ENCODE results near the gene SPTLC3. TPM values are rescaled to one million over a fixed set of nuclear protein-coding genes. Genes with fewer than 3 reads are reported as not detected.

SPTLC3 gene
- total RNA-seq, 2 experiments from 2014 or later, result 1.1 to 1.3 TPM

- no peak overlapping the region for H3K27ac Mint-ChIP-seq
- H3K4me1 Mint-ChIP-seq, result no peaks in the 10 kb centered on the region
- DNase-seq (no peak), ATAC-seq (no peak)
- H3K4me3 Mint-ChIP-seq, result no peak overlapping the region
- intact Hi-C loops (cut with DNase I, micrococcal nuclease), result no loop called here
- CTCF ChIA-PET, result interaction anchor here (1.2 kb wide), 1 partner anchor 10 kb away, joined by 3 read pairs; no protein-coding TSS in a partner anchor
- POLR2A ChIA-PET, result no interaction called here
- H3K36me3 Mint-ChIP-seq (ENCODE audit: low read depth), result no peaks in the 10 kb centered on the region
- no peaks in the 10 kb centered on the region for H3K9me3 Mint-ChIP-seq (ENCODE audit: low read depth)
- no peaks in the 10 kb centered on the region for H3K27me3 Mint-ChIP-seq
Measured at GRCh38 chr20:13147071-13147963, 138.5 kb downstream of the SPTLC3 start.

DNA sequence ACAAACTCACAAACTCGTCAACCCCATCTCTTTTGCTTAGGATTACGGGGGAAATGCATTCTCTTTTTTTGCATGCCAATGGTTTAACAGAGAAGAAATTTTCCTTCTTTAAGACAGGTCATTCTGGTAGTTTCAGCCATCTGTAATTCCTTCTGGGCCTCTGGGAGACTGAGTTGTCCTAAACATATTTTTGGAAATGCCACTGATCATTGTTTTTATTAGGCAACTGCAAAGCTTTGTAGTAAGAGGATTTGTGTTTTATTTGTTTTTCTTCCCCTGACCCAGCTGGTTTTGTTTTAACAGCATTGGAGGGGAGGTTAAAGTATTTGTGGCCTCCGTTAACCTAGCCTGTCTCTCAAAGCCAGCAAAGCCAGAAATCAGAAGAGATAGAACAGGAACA, 139.2 kb downstream of the SPTLC3 start:
- Mint-ChIP-seq H3K4me1 (no peaks in the 10 kb centered on the region), H3K9me3 (ENCODE audit: low read depth) (no peaks in the 10 kb centered on the region), H3K4me3 (no peak overlapping the region), H3K36me3 (ENCODE audit: low read depth) (no peaks in the 10 kb centered on the region), H3K27ac (no peak overlapping the region), H3K27me3 (no peaks in the 10 kb centered on the region)
- ChIA-PET POLR2A (no interaction called here), CTCF (no interaction called here)
- DNase-seq, result no peak
- ATAC-seq, result no peak
- intact Hi-C loops (cut with DNase I, micrococcal nuclease), result no loop called here

DNA sequence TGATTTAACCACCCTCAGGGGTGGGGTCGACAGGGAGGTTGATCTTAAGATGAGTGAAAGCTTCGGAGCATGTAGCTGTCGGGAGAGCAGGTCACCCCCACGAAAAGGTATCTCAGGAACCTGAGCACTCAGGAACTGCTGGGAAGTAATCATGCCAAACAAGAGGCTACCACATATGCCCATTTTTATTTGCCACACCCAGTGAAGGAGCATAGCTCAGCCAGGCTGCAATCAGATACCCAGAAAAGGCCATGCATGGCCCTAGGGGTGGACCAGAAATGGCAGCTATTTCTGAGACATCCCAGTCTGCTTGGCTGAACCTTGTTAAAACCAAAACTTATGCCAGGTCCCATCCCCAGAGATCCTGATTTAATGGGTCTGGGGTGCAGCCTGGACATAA, 139.6 kb downstream of the SPTLC3 start:
- Mint-ChIP-seq H3K4me1 (no peaks in the 10 kb centered on the region), H3K9me3 (ENCODE audit: low read depth) (no peaks in the 10 kb centered on the region), H3K4me3 (no peak overlapping the region), H3K27ac (no peak overlapping the region), H3K36me3 (ENCODE audit: low read depth) (no peaks in the 10 kb centered on the region), H3K27me3 (no peaks in the 10 kb centered on the region)
- DNase-seq, result no peak
- intact Hi-C loops (cut with DNase I, micrococcal nuclease), result no loop called here
- ATAC-seq, result no peak
- CTCF ChIA-PET, result no interaction called here
- POLR2A ChIA-PET, result no interaction called here

GRCh38 chr20:13148961-13149360, 140.2 kb downstream of the SPTLC3 start:
- CTCF ChIA-PET, result no interaction called here

DNA sequence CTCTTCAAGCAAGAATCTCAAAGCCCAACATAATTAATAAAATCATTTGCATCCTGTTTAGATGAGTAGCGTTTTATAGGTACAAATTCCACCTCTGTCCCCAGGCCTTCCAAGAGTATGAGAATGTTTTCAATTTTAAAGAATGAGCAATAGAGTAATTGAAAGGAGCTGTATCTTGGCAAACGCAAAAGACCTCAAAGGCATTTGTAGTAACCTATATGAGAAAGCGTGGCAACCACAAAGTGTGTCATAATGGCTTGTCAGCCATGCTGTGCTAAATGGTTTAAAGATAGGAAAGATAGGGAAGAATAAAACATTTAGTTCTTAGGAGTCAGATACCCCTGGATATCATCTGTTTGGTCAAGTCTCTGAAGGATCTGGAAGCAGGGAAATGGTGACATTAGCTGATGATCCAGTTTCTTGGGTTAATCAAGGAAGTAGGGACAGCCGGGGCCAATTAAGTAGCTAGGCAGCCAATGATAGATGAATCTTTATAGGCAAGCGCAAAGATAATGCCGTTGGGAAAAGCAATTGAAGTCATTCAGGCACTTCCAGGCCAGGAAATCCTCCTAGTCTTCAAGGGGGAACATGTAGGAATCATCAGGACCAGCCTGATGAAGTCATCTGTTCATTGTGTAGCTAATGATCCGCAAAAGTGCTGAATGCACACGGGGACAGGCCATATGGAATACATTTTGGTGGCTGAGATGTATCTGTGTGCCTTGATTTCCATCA, 140.8 kb downstream of the SPTLC3 start:
- ChIA-PET CTCF (no interaction called here), POLR2A (no interaction called here)
- Mint-ChIP-seq H3K36me3 (ENCODE audit: low read depth) (no peaks in the 10 kb centered on the region), H3K4me3 (no peak overlapping the region), H3K27ac (no peak overlapping the region), H3K27me3 (no peaks in the 10 kb centered on the region), H3K4me1 (no peaks in the 10 kb centered on the region), H3K9me3 (ENCODE audit: low read depth) (no peaks in the 10 kb centered on the region)
- DNase-seq, result no peak
- intact Hi-C loops (cut with DNase I, micrococcal nuclease), result loop anchor here in 1 of 2 experiments (10.0 kb wide), 1 partner anchor 65 kb away; no protein-coding TSS in a partner anchor
- no peak for ATAC-seq

More at GRCh38 chr20:13148961-13149360, 140.2 kb downstream of the SPTLC3 start:
- no peaks in the 10 kb centered on the region for H3K27me3 Mint-ChIP-seq
- intact Hi-C loops (cut with DNase I, micrococcal nuclease), result no loop called here
- H3K36me3 Mint-ChIP-seq (ENCODE audit: low read depth), result no peaks in the 10 kb centered on the region
- H3K9me3 Mint-ChIP-seq (ENCODE audit: low read depth), result no peaks in the 10 kb centered on the region
- POLR2A ChIA-PET, result no interaction called here
- no peak for DNase-seq
- no peaks in the 10 kb centered on the region for H3K4me1 Mint-ChIP-seq
- no peak overlapping the region for H3K27ac Mint-ChIP-seq
- ATAC-seq, result no peak
- no peak overlapping the region for H3K4me3 Mint-ChIP-seq

DNA sequence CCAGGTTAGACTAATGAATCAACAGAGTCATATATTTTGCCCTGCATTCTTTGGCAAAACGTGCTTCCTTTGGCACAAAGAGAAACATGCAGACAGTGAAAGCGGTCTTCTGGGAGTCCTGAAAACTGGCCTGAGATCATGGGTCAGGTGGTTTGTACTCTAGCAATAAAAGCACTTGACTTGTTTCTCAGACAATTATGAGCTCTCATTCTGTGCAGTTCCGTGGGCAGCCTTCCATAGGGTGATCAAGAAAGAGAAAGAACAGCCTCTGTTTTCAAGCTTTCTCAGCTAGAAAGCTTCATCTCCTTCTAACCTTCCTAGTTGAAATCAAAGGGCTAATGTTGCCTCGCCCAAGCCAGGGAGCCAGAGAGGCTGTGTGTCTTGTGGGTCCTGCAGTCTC, 149.6 kb downstream of the SPTLC3 start:
- CTCF ChIA-PET, result no interaction called here
- Mint-ChIP-seq H3K9me3 (ENCODE audit: low read depth) (no peaks in the 10 kb centered on the region), H3K4me1 (no peaks in the 10 kb centered on the region), H3K4me3 (no peak overlapping the region), H3K36me3 (ENCODE audit: low read depth) (no peaks in the 10 kb centered on the region), H3K27ac (no peak overlapping the region), H3K27me3 (no peaks in the 10 kb centered on the region)
- POLR2A ChIA-PET, result no interaction called here
- intact Hi-C loops (cut with DNase I, micrococcal nuclease), result loop anchor here in 1 of 2 experiments (10.0 kb wide), 1 partner anchor 56 kb away; no protein-coding TSS in a partner anchor
- ATAC-seq (no peak), DNase-seq (no peak)

- Mint-ChIP-seq H3K27me3 (no peaks in the 10 kb centered on the region), H3K4me3 (no peak overlapping the region), H3K4me1 (no peaks in the 10 kb centered on the region), H3K36me3 (ENCODE audit: low read depth) (no peaks in the 10 kb centered on the region), H3K9me3 (ENCODE audit: low read depth) (no peaks in the 10 kb centered on the region), H3K27ac (no peak overlapping the region)
- DNase-seq, result no peak
- ATAC-seq, result no peak
- ChIA-PET POLR2A (no interaction called here), CTCF (no interaction called here)
- intact Hi-C loops (cut with DNase I, micrococcal nuclease), result loop anchor here in 1 of 2 experiments (10.0 kb wide), 1 partner anchor 55 kb away; no protein-coding TSS in a partner anchor
Measured at GRCh38 chr20:13159889-13160288, 151.1 kb downstream of the SPTLC3 start.

DNA sequence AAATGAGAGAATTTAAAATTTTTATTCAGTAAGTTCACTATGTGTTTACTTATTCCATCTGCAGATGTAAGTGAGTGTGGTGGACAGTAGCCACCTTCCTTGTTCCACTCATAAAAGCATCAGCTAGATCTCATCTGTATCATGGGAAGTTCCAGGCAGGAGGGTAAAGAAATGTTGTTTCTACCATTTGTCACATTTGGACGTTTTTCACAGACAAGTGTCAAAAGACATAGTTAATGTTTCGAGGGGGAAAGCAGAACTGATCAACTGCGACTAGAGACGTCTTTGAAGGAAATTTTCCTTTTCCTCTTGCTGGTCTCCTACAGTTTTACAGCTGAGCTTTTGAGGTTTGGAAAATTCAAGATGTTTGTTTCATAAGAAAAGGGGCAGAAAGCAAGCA, 156.4 kb downstream of the SPTLC3 start:
- CTCF ChIA-PET, result no interaction called here
- no peak for DNase-seq
- no peaks in the 10 kb centered on the region for H3K4me1 Mint-ChIP-seq

DNA sequence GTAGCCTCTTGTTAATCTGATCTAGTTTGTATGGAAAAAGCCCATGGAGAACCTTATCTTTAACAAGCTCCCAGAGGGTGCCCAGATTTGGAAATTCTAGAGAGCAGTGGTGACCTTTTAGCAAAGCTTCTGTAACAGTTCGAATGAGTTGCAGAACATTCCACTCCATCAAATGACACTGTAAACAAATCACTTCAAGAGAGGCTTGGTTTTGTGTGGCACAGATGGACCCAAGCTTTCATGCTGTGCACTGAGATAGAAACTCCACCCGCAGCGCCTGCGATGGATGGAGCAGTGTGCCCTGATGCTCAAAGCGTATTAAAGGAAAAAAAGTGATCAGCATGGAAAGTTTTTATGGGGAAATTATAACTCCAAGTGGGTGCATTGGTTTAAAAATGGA, 157.2 kb downstream of the SPTLC3 start:
- no peak for ATAC-seq
- ChIA-PET POLR2A (no interaction called here), CTCF (no interaction called here)
- H3K36me3 Mint-ChIP-seq (ENCODE audit: low read depth), result no peaks in the 10 kb centered on the region
- no peak overlapping the region for H3K27ac Mint-ChIP-seq
- H3K4me1 Mint-ChIP-seq, result no peaks in the 10 kb centered on the region
- intact Hi-C loops (cut with DNase I, micrococcal nuclease), result no loop called here
- DNase-seq, result no peak
- no peak overlapping the region for H3K4me3 Mint-ChIP-seq
- H3K9me3 Mint-ChIP-seq (ENCODE audit: low read depth), result no peaks in the 10 kb centered on the region
- no peaks in the 10 kb centered on the region for H3K27me3 Mint-ChIP-seq

More for the DNA sequence above, 156.4 kb downstream of the SPTLC3 start:
- H3K27ac Mint-ChIP-seq, result no peak overlapping the region
- no peak overlapping the region for H3K4me3 Mint-ChIP-seq
- no peak for ATAC-seq
- no peaks in the 10 kb centered on the region for H3K36me3 Mint-ChIP-seq (ENCODE audit: low read depth)
- intact Hi-C loops (cut with DNase I, micrococcal nuclease), result no loop called here
- POLR2A ChIA-PET, result no interaction called here
- no peaks in the 10 kb centered on the region for H3K27me3 Mint-ChIP-seq
- H3K9me3 Mint-ChIP-seq (ENCODE audit: low read depth), result no peaks in the 10 kb centered on the region

DNA sequence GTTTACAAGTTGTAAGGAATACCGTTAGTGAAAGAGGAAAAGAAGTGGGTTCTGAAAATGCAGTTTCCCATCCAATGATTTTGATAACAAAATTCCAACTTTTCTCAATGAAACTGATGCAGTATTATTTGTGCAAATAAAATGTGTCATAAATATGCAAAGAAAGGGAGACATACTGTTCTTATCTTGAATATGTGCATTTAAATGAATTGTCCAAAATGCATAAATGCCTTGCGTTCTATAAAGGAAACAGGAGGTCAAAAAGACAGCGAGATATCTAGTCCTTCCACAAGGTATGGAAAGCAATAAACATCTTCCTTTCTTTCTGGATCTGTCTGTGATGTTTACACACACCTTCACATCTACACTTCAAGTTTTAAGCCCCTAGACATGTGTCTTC, 157.7 kb downstream of the SPTLC3 start:
- CTCF ChIA-PET, result no interaction called here
- H3K9me3 Mint-ChIP-seq (ENCODE audit: low read depth), result no peaks in the 10 kb centered on the region
- ATAC-seq (no peak), DNase-seq (no peak)
- intact Hi-C loops (cut with DNase I, micrococcal nuclease), result no loop called here
- no peaks in the 10 kb centered on the region for H3K36me3 Mint-ChIP-seq (ENCODE audit: low read depth)
- H3K4me1 Mint-ChIP-seq, result no peaks in the 10 kb centered on the region
- no peaks in the 10 kb centered on the region for H3K27me3 Mint-ChIP-seq
- POLR2A ChIA-PET, result no interaction called here
- H3K4me3 Mint-ChIP-seq, result no peak overlapping the region
- H3K27ac Mint-ChIP-seq, result no peak overlapping the region

- H3K36me3 Mint-ChIP-seq (ENCODE audit: low read depth), result no peaks in the 10 kb centered on the region
- ATAC-seq (no peak), DNase-seq (no peak)
- no peaks in the 10 kb centered on the region for H3K9me3 Mint-ChIP-seq (ENCODE audit: low read depth)
- ChIA-PET POLR2A (no interaction called here), CTCF (interaction anchor here (0.6 kb wide), 1 partner anchor 8 kb away, joined by 3 read pairs; no protein-coding TSS in a partner anchor)
- no peaks in the 10 kb centered on the region for H3K4me1 Mint-ChIP-seq
- intact Hi-C loops (cut with DNase I, micrococcal nuclease), result no loop called here
- no peak overlapping the region for H3K27ac Mint-ChIP-seq
- H3K27me3 Mint-ChIP-seq, result no peaks in the 10 kb centered on the region
- H3K4me3 Mint-ChIP-seq, result no peak overlapping the region
Measured at GRCh38 chr20:13169086-13169485, 160.3 kb downstream of the SPTLC3 start.

GRCh38 chr20:13170771-13171170, 162.0 kb downstream of the SPTLC3 start:
- Mint-ChIP-seq H3K27ac (no peak overlapping the region), H3K27me3 (no peaks in the 10 kb centered on the region), H3K9me3 (ENCODE audit: low read depth) (no peaks in the 10 kb centered on the region), H3K4me3 (no peak overlapping the region), H3K4me1 (no peaks in the 10 kb centered on the region), H3K36me3 (ENCODE audit: low read depth) (no peaks in the 10 kb centered on the region)
- DNase-seq (no peak), ATAC-seq (no peak)
- ChIA-PET CTCF (no interaction called here), POLR2A (no interaction called here)
- intact Hi-C loops (cut with DNase I, micrococcal nuclease), result no loop called here

All from activated CD4-positive, alpha-beta T cell treated with anti-CD3 and anti-CD28 coated beads for 36 hours (primary cell).